ENCODE results near the gene SEC31A.
"Not testable (repeated sequence)": the region's sequence is repeated elsewhere in the genome, so short reads cannot be mapped to it uniquely, and the experiment has no call there.

The SEC31A gene

GRCh38 chr4:82825425-82825824 is 65.5 kb downstream of the SEC31A start:
- Histone ChIP-seq H3K4me3 (no peak overlapping the region), H3K27ac (no peak overlapping the region)
- DNase-seq (ENCODE audit: low spot score), result no peak
- TF ChIP-seq CTCF (IDR thresholded peaks at IDR 0.05), result no peak

- H3K4me3 ChIP-seq, result no peak overlapping the region
- no peak overlapping the region for H3K27ac ChIP-seq
- TF ChIP-seq CTCF (IDR thresholded peaks at IDR 0.05), result no peak
- no peak for DNase-seq (ENCODE audit: low spot score)
Measured at GRCh38 chr4:82823062-82823461, 67.9 kb downstream of the SEC31A start.

- no peak for TF ChIP-seq CTCF (IDR thresholded peaks at IDR 0.05)
- no peak overlapping the region for H3K27ac ChIP-seq
- no peak overlapping the region for H3K4me3 ChIP-seq
- no peak for DNase-seq (ENCODE audit: low spot score)
Measured at GRCh38 chr4:82820689-82821088, 70.3 kb downstream of the SEC31A start.

- Histone ChIP-seq H3K4me3 (no peak overlapping the region), H3K27ac (no peak overlapping the region)
- TF ChIP-seq CTCF (IDR thresholded peaks at IDR 0.05), result no peak
- no peak for DNase-seq (ENCODE audit: low spot score)
Measured at GRCh38 chr4:82818664-82819662, 72.0 kb downstream of the SEC31A start.

GRCh38 chr4:82816874-82817273 is 74.1 kb downstream of the SEC31A start:
- H3K27ac ChIP-seq; DNase-seq (ENCODE audit: low spot score): not testable (repeated sequence)

GRCh38 chr4:82814034-82814433 is 76.9 kb downstream of the SEC31A start:
- no peak overlapping the region for H3K4me3 ChIP-seq
- no peak for DNase-seq (ENCODE audit: low spot score)
- no peak overlapping the region for H3K27ac ChIP-seq
- no peak for TF ChIP-seq CTCF (IDR thresholded peaks at IDR 0.05)

More at GRCh38 chr4:82816874-82817273, 74.1 kb downstream of the SEC31A start:
- H3K4me3 ChIP-seq, result not testable (repeated sequence)

GRCh38 chr4:82811838-82812341 is 79.1 kb downstream of the SEC31A start:
- TF ChIP-seq CTCF (IDR thresholded peaks at IDR 0.05), result no peak
- Histone ChIP-seq H3K27ac (peak overlapping the region in 1 of 2 donors; percentile 21), H3K4me3 (no peak overlapping the region)
- DNase-seq (ENCODE audit: low spot score), result no peak
